SK-N-SH (cell line): ENCODE measurements around the gene SP110. TPM values are rescaled to one million over a fixed set of nuclear protein-coding genes. Genes with fewer than 3 reads are reported as not detected.

Source experiments
- CTCF ChIA-PET: fragments of 300-600, 350-600 bp; formaldehyde crosslinking; extraction: SDS; loops from one replicate; lab custom pipeline; 2021; lab: Yijun Ruan, JAX
- POLR2A ChIA-PET: fragments of 350-600 bp; sonication (Branson Sonifier 250); formaldehyde crosslinking; extraction: SDS; loops from one replicate; lab custom pipeline; 2020; ENCODE audit warnings: antibody characterized with exemption, inconsistent platforms; lab: Yijun Ruan, JAX
- DNase-seq: peaks from one replicate; pipeline ENCODE4 v3.0.0; 2012
- H2AFZ ChIP-seq: fragments of 200-600 bp; sonication (generic); 2 replicates; pipeline ENCODE4 v1.8.1; 2016; ENCODE audit warnings: antibody characterized with exemption, mild to moderate bottlenecking, low read depth
- H3F3A ChIP-seq: fragments of 200-600 bp; sonication (generic); replicated peaks from 2 replicates; pipeline ENCODE3; 2016; ENCODE audit warnings: antibody characterized with exemption, mild to moderate bottlenecking; ENCODE audit not compliant: insufficient read depth
- H3K27ac ChIP-seq, 2 experiments: fragments of 200-500 bp in 1 of 2; fragments of 200-600 bp in 1 of 2; sonication (Bioruptor generic) in 1 of 2; sonication (generic), shearing (Covaris generic) in 1 of 2; 2 replicates each; pipeline versions ENCODE4 v1.5.1 to v1.6.1; 2014 to 2016; ENCODE audit warnings: low read depth in 2 of 2, inconsistent platforms in 1 of 2, low read length in 1 of 2, mild to moderate bottlenecking in 1 of 2, mixed read lengths in 1 of 2
- H3K27me3 ChIP-seq: fragments of 200-600 bp; sonication (generic), shearing (Covaris generic); 2 replicates; pipeline ENCODE4 v1.6.1; 2016; ENCODE audit warnings: mixed run types; ENCODE audit not compliant: insufficient read depth
- H3K36me3 ChIP-seq, 2 experiments: fragments of 200-500 bp in 1 of 2; fragments of 200-600 bp in 1 of 2; sonication (Bioruptor generic) in 1 of 2; sonication (generic) in 1 of 2; replicated peaks in 1 of 2; 2 replicates each; pipeline versions ENCODE3 to v1.5.1; 2014 to 2016; ENCODE audit warnings: low read length in 1 of 2, mild to moderate bottlenecking in 1 of 2; ENCODE audit not compliant: insufficient read depth in 2 of 2, control insufficient read depth in 1 of 2
- H3K4me1 ChIP-seq, 2 experiments: fragments of 200-500 bp in 1 of 2; fragments of 200-600 bp in 1 of 2; sonication (Bioruptor generic) in 1 of 2; sonication (generic), shearing (Covaris generic) in 1 of 2; 2 replicates each; pipeline versions ENCODE4 v1.5.1 to v1.6.1; 2014 to 2016; ENCODE audit warnings: low read depth in 1 of 2, low read length in 1 of 2, mixed run types in 1 of 2; ENCODE audit not compliant: insufficient read depth in 2 of 2, control insufficient read depth in 1 of 2
- H3K4me2 ChIP-seq: fragments of 200-600 bp; sonication (generic), shearing (Covaris generic); 2 replicates; pipeline ENCODE4 v1.6.1; 2017; ENCODE audit warnings: mixed run types
- H3K4me3 ChIP-seq, 2 experiments: fragments of 200-500 bp in 1 of 2; fragments of 200-600 bp in 1 of 2; sonication (Bioruptor generic) in 1 of 2; sonication (generic), shearing (Covaris generic) in 1 of 2; 2 replicates each; pipeline versions ENCODE4 v1.5.1 to v1.8.1; 2014 to 2016; ENCODE audit warnings: low read depth in 2 of 2, inconsistent platforms in 1 of 2, low read length in 1 of 2, mild to moderate bottlenecking in 1 of 2, mixed read lengths in 1 of 2, moderate library complexity in 1 of 2
- H3K79me2 ChIP-seq: fragments of 200-600 bp; sonication (generic); 2 replicates; pipeline ENCODE4 v1.8.1; 2017; ENCODE audit warnings: mild to moderate bottlenecking; ENCODE audit not compliant: insufficient read depth
- H3K9ac ChIP-seq: fragments of 200-600 bp; sonication (generic); 2 replicates; pipeline ENCODE4 v1.6.1; 2017; ENCODE audit warnings: mixed run types
- H3K9me2 ChIP-seq: fragments of 200-600 bp; sonication (generic); 2 replicates; pipeline ENCODE4 v1.6.1; 2017; ENCODE audit warnings: mixed run types
- H3K9me3 ChIP-seq: fragments of 200-600 bp; sonication (generic); 2 replicates; pipeline ENCODE4 v1.6.1; 2017; ENCODE audit warnings: mixed run types, mild to moderate bottlenecking, moderate library complexity
- H4K20me1 ChIP-seq: fragments of 200-600 bp; sonication (generic); 2 replicates; pipeline ENCODE4 v1.6.1; 2017; ENCODE audit warnings: mild to moderate bottlenecking, mixed run types; ENCODE audit not compliant: insufficient read depth
- CHD2 ChIP-seq: fragments of 150-350 bp; IDR thresholded peaks from 2 replicates; pipeline ENCODE4 v1.6.1; 2018; ENCODE audit warnings: low read length; ENCODE audit not compliant: partially characterized antibody
- EZH2phosphoT487 ChIP-seq: fragments of 200-600 bp; sonication (generic); IDR thresholded peaks from 2 replicates; pipeline ENCODE4 v1.6.1; 2017; ENCODE audit warnings: low read depth, mixed run types, mild to moderate bottlenecking, antibody characterized with exemption, moderate library complexity, borderline replicate concordance
- FOXJ3 ChIP-seq: sonication (generic); formaldehyde crosslinking; IDR thresholded peaks from 2 replicates; pipeline ENCODE4 v1.5.1; 2020; ENCODE audit warnings: mild to moderate bottlenecking, missing genetic modification reagents
- GABPA ChIP-seq: IDR thresholded peaks from 2 replicates; pipeline ENCODE4 v1.4.0; 2012; ENCODE audit warnings: low read depth, mild to moderate bottlenecking
- POLR2AphosphoS5 ChIP-seq: IDR thresholded peaks from 2 replicates; pipeline ENCODE4 v1.6.1; 2012; ENCODE audit warnings: low read depth, low read length
- RAD21 ChIP-seq: IDR thresholded peaks from 2 replicates; pipeline ENCODE4 v1.6.1; 2012; ENCODE audit warnings: mild to moderate bottlenecking, low read length
- SIN3A ChIP-seq: IDR thresholded peaks from 2 replicates; pipeline ENCODE4 v1.6.1; 2012; ENCODE audit warnings: low read depth, mild to moderate bottlenecking, low read length, moderate library complexity, borderline replicate concordance
- TCF12 ChIP-seq: IDR thresholded peaks from 2 replicates; pipeline ENCODE4 v1.4.0; 2012
- WGBS: methylation state at CpG from one replicate; pipeline ENCODE4 v1.1.6; 2017; ENCODE audit warnings: low lambda C conversion rate; 5-methylcytosine and 5-hydroxymethylcytosine counted together
- polyA plus RNA-seq, 3 experiments: library from polyadenylated mRNA; depleted of rRNA; stranded (reverse); fragments of >200 nt; gene quantifications; 2 replicates each; pipeline ENCODE4 v1.2.3, GENCODE V29; 2012
- TF ChIP-seq, protein P1 (sequence below): IDR thresholded peaks from 2 replicates; pipeline ENCODE4 v1.4.0; 2012; ENCODE audit warnings: low read depth, borderline replicate concordance
- TF ChIP-seq, protein P2 (sequence below): fragments of 200-600 bp; sonication (generic); IDR thresholded peaks from 2 replicates; pipeline ENCODE4 v1.6.1; 2017; ENCODE audit warnings: antibody characterized with exemption, mild to moderate bottlenecking, moderate library complexity

SP110 gene
- polyA plus RNA-seq, 1 of the 3 experiments (the other 2 are of a cell fraction): 10.4 TPM

DNA sequence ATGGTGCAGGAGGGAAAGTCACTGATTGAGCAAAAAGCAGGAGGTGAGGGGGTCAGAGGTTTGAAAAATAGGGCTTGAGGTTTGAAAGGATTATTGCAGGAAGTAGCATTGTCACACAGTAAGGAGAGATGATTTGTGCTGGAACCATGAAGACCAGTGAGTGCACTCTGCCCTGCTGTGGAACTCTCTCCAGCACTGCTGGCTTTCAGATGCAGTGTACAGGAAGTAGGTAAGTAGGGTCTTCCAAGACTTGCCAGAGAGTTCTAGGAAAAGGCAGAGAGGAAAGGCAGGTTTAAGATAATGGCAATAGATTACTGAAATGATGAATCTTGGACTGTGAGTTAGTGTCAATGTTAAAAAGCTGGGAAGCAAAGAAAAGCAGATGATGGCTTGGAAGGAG, 11.2 kb downstream of the SP110 start:
- ChIA-PET CTCF (no interaction called here), POLR2A (no interaction called here)
- H4K20me1 ChIP-seq: no peaks in the 10 kb centered on the region
- H3K27ac ChIP-seq: no peak overlapping the region
- H3K4me3 ChIP-seq: no peak overlapping the region
- no peaks in the 10 kb centered on the region for H3K4me1 ChIP-seq
- H2AFZ ChIP-seq: no peak overlapping the region
- H3K9ac ChIP-seq: no peak overlapping the region
- H3F3A ChIP-seq: no peaks in the 10 kb centered on the region
- TF ChIP-seq GABPA (no peak), FOXJ3 (CRISPR knock-in tag) (no peak), TCF12 (no peak), SIN3A (no peak), POLR2AphosphoS5 (no peak), EZH2phosphoT487 (no peak)
- TF ChIP-seq, protein P1, sequence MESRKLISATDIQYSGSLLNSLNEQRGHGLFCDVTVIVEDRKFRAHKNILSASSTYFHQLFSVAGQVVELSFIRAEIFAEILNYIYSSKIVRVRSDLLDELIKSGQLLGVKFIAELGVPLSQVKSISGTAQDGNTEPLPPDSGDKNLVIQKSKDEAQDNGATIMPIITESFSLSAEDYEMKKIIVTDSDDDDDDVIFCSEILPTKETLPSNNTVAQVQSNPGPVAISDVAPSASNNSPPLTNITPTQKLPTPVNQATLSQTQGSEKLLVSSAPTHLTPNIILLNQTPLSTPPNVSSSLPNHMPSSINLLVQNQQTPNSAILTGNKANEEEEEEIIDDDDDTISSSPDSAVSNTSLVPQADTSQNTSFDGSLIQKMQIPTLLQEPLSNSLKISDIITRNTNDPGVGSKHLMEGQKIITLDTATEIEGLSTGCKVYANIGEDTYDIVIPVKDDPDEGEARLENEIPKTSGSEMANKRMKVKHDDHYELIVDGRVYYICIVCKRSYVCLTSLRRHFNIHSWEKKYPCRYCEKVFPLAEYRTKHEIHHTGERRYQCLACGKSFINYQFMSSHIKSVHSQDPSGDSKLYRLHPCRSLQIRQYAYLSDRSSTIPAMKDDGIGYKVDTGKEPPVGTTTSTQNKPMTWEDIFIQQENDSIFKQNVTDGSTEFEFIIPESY: no peak
- TF ChIP-seq, protein P2, sequence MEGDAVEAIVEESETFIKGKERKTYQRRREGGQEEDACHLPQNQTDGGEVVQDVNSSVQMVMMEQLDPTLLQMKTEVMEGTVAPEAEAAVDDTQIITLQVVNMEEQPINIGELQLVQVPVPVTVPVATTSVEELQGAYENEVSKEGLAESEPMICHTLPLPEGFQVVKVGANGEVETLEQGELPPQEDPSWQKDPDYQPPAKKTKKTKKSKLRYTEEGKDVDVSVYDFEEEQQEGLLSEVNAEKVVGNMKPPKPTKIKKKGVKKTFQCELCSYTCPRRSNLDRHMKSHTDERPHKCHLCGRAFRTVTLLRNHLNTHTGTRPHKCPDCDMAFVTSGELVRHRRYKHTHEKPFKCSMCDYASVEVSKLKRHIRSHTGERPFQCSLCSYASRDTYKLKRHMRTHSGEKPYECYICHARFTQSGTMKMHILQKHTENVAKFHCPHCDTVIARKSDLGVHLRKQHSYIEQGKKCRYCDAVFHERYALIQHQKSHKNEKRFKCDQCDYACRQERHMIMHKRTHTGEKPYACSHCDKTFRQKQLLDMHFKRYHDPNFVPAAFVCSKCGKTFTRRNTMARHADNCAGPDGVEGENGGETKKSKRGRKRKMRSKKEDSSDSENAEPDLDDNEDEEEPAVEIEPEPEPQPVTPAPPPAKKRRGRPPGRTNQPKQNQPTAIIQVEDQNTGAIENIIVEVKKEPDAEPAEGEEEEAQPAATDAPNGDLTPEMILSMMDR: no peak
- no peaks in the 10 kb centered on the region for H3K79me2 ChIP-seq
- H3K9me2 ChIP-seq: no peaks in the 10 kb centered on the region
- peaks cover 33 to 69% of the 10 kb centered on the region in 2 experiments for H3K36me3 ChIP-seq
- H3K9me3 ChIP-seq: no peaks in the 10 kb centered on the region; the same call in 1 of the 2 replicates
- DNase-seq: no peak
- H3K4me2 ChIP-seq: no peak overlapping the region
- no peaks in the 10 kb centered on the region for H3K27me3 ChIP-seq

DNA sequence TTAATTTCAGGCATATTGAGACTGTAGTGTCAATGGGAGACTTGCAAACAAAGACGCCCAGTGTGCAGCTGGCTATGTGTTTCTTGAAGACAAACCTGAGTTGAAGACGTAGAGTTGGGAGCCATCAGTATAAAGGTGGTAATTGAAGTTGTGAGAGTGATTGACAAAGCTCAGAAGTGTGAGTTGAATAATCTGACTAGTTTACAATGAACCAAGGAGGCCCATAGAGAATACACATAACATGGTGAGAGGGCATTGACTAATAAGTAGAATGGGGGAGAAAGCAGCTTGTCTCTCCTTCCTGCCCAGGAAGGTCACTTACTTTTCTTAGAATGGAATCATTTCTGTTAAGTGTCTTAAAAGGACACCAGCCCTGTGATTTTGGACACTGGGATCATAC, 14.1 kb downstream of the SP110 start:
- Histone ChIP-seq H3K4me3 (no peak overlapping the region), H3K27ac (no peak overlapping the region), H3K9me3 (no peaks in the 10 kb centered on the region; the same call in 1 of the 2 replicates), H3K9ac (no peak overlapping the region), H4K20me1 (no peaks in the 10 kb centered on the region), H3F3A (no peaks in the 10 kb centered on the region), H3K9me2 (no peaks in the 10 kb centered on the region), H2AFZ (no peak overlapping the region), H3K79me2 (no peaks in the 10 kb centered on the region), H3K36me3 (peaks cover 30 to 56% of the 10 kb centered on the region in 2 experiments), H3K27me3 (no peaks in the 10 kb centered on the region), H3K4me1 (no peaks in the 10 kb centered on the region), H3K4me2 (no peak overlapping the region)
- no peak for DNase-seq
- no peak for TF ChIP-seq EZH2phosphoT487
- no peak for TF ChIP-seq RAD21
- no peak for TF ChIP-seq CHD2
- CTCF ChIA-PET: no interaction called here
- POLR2A ChIA-PET: no interaction called here
- whole genome bisulfite sequencing: 84% methylated on average over 2 of the region's 2 CpGs
